GM18505 (cell line): ENCODE measurements around the gene RGL4.
"Not testable (repeated sequence)": the region's sequence is repeated elsewhere in the genome, so short reads cannot be mapped to it uniquely, and the experiment has no call there.

Experiments used
- ATAC-seq: cut with Tn5 transposase; IDR thresholded peaks from one replicate; pipeline ENCODE4 v1.9.1; 2021; ENCODE audit not compliant: unreplicated experiment
- POLR2A ChIP-seq: IDR thresholded peaks from 4 replicates; pipeline ENCODE4 v1.6.1; 2011; ENCODE audit warnings: borderline replicate concordance; ENCODE audit not compliant: insufficient read depth, insufficient read length; ENCODE audit errors: extremely low read depth

The RGL4 gene, protein sequence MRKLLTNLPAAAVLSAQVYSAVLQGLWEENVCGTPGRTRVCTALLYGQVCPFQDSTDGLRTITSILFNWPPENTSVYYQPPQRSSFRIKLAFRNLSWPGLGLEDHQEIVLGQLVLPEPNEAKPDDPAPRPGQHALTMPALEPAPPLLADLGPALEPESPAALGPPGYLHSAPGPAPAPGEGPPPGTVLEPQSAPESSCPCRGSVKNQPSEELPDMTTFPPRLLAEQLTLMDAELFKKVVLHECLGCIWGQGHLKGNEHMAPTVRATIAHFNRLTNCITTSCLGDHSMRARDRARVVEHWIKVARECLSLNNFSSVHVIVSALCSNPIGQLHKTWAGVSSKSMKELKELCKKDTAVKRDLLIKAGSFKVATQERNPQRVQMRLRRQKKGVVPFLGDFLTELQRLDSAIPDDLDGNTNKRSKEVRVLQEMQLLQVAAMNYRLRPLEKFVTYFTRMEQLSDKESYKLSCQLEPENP

DNA sequence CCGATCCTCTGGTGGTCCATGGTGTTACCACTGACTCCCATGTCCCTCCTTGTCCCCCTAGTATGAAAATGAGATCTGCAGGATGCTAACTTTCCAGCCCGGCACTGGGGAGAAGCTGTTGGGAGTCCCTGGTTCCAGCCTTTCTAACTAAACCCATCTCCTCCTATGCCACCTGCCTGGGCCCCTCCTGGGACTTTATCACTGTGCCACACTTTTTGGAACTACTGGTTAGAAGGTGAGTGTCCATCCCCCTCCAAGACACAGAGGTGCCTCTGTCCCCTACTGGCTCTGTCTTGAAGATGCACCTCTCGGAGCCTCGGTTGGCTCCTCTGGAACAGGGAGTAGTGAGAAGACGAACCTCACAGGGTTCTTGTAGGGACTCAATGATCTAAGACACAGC is at the start of gene RGL4:
Gene RGL4, plus strand, starts transcription at position 301 of the 400 bp plus-strand sequence. CDS start 1,018 bp downstream, outside the sequence.
- ATAC-seq, result no peak
- no peak for TF ChIP-seq POLR2A

DNA sequence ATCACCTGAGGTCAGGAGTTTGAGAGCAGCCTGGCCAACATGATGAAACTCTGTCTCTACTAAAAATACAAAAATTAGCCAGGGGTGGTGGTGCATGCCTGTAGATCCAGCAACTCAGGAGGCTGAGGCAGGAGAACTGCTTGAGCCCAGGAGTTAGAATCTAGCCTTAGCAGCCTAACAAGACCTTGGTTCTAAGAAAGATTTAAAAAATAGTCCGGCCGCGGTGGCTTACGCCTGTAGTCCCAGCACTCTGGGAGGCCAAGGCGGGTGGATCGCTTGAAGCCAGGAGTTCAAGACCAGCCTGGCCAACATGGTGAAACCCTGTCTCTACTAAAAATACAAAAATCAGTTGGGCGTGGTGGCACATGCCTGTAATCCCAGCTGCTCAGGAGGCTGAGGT is 44.3 kb upstream of the RGL4 start:
- ATAC-seq, result not testable (repeated sequence)

DNA sequence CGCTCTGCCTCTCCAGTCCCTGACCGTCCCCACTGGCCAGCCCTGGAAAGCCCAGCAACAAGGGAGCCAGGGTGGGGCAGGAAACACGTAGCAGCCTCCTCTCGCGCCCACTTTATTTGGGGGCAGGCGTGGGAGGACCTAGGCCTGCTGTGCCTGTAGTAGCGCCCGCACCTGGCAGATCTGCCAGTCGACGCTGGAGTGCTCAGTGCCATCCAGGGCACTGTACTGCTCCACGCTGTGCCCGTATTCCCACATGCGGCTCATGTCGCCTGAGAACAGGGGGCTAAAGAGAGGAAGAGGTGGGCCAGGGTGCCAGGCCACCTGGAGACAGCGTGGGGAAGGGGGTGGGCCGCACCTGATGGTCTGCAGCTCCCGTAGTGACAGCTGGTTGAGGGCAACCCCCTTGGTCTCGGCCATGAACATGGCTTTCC is 41.7 kb upstream of the RGL4 start:
- no peak for TF ChIP-seq POLR2A
- no peak for ATAC-seq

DNA sequence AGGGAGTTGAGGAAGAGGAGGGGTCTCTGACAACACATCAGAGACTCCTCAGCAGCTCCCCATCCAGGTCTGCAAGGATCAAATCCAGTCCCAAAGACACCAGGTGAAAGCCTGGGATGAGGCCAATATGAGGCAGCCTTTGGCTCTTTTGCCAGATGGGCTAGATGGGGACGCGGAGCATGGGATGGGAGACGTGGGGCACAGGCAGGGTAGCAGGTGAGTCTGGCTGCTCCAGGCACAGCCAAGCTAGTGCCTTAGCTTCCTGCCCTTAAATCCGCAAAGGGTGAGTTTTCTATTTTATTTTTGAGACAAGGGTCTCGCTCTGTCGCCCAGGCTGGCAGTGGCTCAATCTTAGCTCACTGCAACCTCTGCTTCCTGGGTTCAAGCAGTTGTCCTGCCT is 39.1 kb upstream of the RGL4 start:
- ATAC-seq, result no peak
- TF ChIP-seq POLR2A, result no peak

DNA sequence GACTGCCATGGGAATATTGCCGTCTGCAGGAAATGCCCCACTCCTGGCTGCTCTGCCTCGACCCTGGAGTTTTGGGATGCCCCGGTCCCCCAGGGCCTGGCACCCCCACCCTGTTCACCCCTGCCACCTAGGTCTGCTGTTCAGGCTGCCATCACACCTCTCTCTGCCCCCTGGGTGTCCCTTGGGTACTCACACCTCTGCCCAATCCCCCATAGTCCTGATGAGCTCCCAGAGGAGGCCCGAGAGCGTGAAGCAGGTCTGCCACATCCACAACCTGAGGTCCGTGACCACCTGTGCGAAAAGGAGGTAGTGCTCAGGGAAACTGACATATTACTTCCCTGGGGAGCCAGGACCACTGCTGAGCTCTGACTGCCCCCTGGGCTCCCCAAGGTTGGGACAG is 38.5 kb upstream of the RGL4 start:
- no peak for ATAC-seq
- TF ChIP-seq POLR2A, result no peak

DNA sequence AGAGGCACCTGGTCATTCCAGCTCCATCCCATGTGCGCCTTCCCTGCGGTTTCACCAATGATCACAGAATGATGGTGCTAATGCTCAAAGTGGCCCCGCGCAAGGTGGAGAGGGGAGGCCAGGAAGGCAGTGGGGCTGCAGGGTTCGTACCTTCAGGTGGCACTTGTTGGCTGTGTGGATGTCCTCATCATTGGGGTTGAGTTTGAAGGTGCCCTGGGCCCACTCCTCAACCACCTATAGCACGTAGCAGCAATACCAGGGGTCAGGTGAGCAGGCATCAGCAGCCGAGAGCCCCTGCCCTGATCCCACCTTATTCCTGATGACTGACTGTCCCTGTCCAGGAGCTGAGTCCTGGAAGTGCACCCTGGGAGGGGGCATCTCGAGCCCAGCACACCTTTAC is 38.1 kb upstream of the RGL4 start:
- ATAC-seq, result no peak
- TF ChIP-seq POLR2A, result no peak

DNA sequence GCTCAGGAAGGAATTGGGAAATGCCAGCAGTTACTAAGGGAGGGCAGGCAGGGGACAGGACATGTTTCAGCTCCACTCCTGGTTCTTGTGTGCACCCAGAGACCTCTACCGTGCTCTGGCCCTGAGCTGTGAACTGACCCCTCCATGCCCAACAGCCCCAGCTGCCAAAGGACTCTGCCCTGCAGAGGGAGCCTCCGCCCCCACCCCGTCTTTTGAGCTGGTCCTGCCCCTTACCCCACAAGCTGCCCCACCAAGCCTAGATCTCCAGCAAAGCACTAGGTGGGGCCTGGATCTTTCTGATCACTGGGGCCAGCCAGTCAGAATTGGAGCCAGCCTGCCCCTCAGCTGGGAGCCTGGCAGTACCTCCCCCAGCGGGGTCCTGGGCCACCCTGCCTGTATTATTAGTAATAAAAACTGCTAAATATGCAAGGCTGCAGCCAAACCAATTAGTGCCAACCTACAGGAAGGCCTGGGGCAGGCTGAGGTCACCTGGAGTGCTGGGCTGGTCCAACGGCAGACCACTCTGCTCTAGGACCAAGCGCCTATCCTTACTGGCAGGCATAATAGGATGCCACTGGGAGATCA is 34.8 kb upstream of the RGL4 start:
- ATAC-seq, result no peak
- no peak for TF ChIP-seq POLR2A

DNA sequence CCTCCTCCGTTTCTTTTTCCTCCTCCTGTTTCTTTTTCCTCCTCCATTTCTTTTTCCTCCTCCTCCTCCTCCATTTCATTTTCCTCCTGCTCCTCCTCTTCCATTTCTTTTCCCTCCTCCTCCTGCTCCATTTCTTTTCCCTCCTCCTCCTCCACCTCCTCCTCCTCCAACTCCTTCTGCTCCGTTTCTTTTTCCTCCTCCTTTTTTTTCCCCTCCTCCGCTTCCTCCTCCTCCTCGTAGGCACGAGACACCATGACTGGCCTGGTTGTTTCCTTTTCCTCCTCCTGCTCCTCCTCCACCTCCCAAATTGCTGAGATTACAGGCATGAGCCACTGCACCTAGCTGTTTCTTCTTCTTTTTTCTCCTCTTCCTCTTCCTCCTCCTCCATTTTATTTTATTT is 33.1 kb upstream of the RGL4 start:
- TF ChIP-seq POLR2A, result no peak
- no peak for ATAC-seq

DNA sequence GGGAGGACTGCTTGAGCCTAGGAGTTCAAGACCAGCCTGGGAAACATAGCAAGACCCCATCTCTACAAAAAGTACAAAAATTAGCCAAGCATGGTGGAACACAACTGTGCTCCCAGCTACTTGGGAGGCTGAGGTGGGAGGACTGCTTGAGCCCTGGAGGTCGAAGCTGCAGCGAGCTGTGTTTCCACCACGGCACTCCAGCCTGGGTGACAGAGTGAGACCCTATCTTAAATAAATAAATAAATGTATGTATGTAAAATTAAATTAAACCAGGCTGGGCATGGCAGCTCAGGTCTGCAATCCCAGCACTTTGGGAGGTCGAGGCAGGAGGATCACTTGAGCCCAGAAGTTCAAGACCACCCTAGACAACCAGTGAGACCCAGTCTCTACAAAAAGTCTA is 30.4 kb upstream of the RGL4 start:
- not testable (repeated sequence) for ATAC-seq

DNA sequence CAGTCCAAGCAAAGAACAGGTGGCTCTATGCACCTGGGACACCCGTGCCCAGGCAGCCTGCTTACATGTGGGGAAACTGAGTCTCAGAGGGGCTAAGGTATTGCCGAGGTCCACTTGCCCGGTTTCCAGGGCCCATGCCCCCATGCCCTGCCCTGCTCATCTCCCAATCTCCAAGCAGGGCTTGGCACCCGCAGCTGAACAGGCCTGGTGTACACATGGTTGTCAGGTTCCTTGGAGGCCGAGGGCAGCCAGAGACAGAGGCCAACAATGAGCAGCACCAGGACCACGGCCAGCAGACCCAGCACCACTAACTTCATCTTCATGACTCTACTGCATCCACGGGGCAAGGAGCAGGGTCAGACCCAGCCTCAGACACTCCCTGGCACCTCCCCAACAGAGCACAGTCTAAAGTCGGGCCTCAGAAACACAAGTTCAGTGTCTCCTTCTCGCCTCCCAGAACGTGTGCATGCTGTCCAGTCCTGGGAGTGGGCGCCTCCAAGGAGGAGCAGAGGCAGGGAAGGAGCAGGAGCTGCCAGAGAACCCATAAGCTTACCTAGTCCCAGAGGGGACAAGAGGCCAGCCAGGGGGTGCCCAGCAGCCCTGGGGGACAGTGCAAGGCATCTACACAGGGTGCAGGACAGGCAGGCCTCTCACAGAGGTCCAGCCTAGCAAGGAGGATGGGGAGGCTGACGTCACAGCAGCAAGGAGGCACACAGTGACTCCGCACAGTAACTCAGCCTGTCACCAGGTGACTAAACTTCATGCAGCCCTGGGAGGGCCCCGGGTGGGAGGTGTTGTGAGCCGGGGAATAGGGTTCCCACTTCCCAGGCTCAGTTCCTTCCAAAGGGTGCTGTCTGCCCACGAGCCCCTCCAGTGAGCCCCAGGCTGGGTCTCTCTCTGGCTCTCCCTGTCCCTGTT is 20.2 kb upstream of the RGL4 start:
- no peak for TF ChIP-seq POLR2A
- no peak for ATAC-seq

DNA sequence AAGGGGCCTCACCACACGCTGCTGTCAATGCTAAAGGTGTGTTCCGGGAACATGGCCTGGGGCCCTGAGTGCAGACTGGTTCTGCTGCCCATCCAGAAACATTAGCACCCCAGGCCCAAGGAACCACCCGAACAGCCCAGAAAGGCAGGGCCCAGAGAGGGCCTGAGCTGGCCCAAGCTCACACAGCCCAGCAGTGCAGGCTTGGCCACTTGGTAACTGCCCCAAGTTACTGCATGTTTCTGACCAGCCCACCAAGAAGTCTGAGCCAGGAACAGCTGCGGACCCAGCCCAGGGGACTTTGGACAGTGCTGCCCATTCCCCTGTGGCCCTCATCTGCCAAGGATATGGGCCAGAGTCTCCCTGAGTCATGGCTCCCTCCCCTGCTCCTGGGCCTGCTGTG is 19.4 kb upstream of the RGL4 start:
- ATAC-seq, result not testable (repeated sequence)

DNA sequence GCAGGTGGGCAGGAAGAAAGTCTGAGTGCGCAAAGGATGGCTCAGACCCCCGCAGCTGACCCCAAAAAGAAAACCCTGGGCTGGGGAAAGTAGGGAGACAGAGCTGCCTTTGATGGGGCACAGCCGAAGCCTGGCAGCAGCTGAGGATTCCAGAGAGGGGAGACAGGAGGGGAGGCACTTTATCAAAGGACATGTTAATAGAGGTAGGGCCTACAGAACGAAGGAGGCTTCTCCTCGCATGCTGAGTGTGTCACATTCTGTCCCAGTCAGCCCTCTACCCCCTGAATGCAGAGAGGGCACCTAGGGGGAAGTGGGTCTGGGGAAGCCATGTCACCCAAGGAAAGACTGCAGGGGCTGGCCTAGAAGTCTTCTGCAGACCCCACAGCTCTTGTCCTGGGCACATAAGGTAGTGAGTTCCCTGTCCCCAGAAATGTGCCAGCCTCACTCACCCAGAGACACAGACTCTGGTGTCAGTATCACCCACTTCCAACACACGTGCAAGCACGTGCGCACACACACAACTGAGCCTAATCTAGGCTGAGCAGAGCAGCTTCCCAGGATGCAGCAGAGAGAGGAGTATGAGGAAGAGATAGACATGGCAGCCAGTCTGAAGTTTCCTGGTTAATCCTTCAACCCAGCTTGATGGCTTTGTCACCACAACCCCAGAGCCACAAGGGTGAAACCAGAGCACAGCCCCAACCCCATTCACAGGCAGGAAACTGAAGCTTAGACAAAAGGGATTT is 18.3 kb upstream of the RGL4 start:
- ATAC-seq, result not testable (repeated sequence)

DNA sequence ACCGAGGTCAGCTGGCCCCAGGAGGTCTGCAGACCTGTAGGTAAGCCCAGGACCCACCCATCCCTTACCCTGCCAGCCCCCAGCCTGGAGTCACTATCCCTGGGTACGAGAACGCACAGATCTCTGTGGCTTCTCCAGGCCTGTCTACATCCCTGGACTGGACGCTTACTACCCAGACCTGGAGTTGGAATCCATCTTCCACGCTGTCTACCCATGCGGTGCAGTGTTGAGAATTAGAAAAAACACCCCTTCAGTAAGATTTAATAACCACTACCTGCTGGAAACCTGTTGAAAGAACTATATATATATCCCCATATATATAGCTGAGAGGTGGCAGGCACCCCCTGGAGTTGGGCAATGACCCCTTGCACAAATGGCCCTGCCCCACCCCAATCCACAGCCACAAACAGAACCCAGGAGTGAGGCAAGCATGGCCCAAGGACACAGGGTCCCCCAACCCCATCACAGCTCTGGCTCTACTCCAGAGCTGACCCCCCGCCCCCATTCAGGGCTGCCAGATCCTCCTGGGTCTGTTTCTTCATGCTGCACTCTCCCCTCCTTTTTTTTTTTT is 17.7 kb upstream of the RGL4 start:
- ATAC-seq, result no peak
- no peak for TF ChIP-seq POLR2A
